ENCODE results near the gene AFMID.

GRCh38 chr17:78224231-78225087 lies 37.3 kb downstream of the AFMID start:
- no peak for TF ChIP-seq EZH2phosphoT487 (IDR thresholded peaks at IDR 0.05; ENCODE audit: low read length)
- no peak for TF ChIP-seq CTCF (IDR thresholded peaks at IDR 0.05; ENCODE audit: low read length)
